T47D (cell line): ENCODE data around the gene OGA.

Experiments
- DNase-seq, 2 experiments: peaks; one replicate each; pipeline versions ENCODE4 v3.0.0 to v3.0.0-alpha.2; 2011 to 2012; ENCODE audit warnings: low read depth in 1 of 2, low spot score in 1 of 2
- JUND ChIP-seq: IDR thresholded peaks from 2 replicates; pipeline ENCODE4 v1.6.1; 2012; ENCODE audit warnings: low read depth
- in situ Hi-C: cut with HindIII; loops from 2 replicates; pipeline ENCODE4 v1.10.0; 2016; ENCODE audit warnings: low sequenced_read_pairs, low pct_unique_long_range_greater_than_20kb

OGA gene

GRCh38 chr10:101781984-101782810 lies 36.0 kb downstream of the OGA start:
- in situ Hi-C loops, result no loop called here
- no peak for TF ChIP-seq JUND
- no peak for DNase-seq

- DNase-seq, result no peak
- TF ChIP-seq JUND, result no peak
- in situ Hi-C loops, result no loop called here
These were observed 36.6 kb downstream of the OGA start for GRCh38 chr10:101781655-101781983.

GRCh38 chr10:101780818-101781654 lies 37.2 kb downstream of the OGA start:
- in situ Hi-C loops, result no loop called here
- TF ChIP-seq JUND, result no peak
- DNase-seq, result peak; percentile 79 to 94

- TF ChIP-seq JUND, result no peak
- peak in 1 of 2 experiments; percentile 18 for DNase-seq
- in situ Hi-C loops, result no loop called here
These were observed 37.9 kb downstream of the OGA start for GRCh38 chr10:101780187-101780817.

GRCh38 chr10:101779544-101780186 lies 38.6 kb downstream of the OGA start:
- DNase-seq, result peak; percentile 79 to 92
- TF ChIP-seq JUND, result no peak
- in situ Hi-C loops, result no loop called here

- DNase-seq, result peak in 1 of 2 experiments; percentile 41
- in situ Hi-C loops, result no loop called here
- TF ChIP-seq JUND, result no peak
These were observed 39.3 kb downstream of the OGA start for GRCh38 chr10:101778781-101779543.

- in situ Hi-C loops, result no loop called here
- DNase-seq, result no peak
- TF ChIP-seq JUND, result no peak
These were observed 40.0 kb downstream of the OGA start for GRCh38 chr10:101778151-101778780.

GRCh38 chr10:101777619-101778145 lies 40.6 kb downstream of the OGA start:
- in situ Hi-C loops, result no loop called here
- no peak for DNase-seq

GRCh38 chr10:101776161-101776817 lies 42.0 kb downstream of the OGA start:
- in situ Hi-C loops, result no loop called here
- TF ChIP-seq JUND, result no peak
- no peak for DNase-seq

More at GRCh38 chr10:101777619-101778145, 40.6 kb downstream of the OGA start:
- no peak for TF ChIP-seq JUND

- no peak for TF ChIP-seq JUND
- DNase-seq, result no peak
- in situ Hi-C loops, result no loop called here
These were observed 42.7 kb downstream of the OGA start, which contains the start of gene FGF8 for GRCh38 chr10:101775273-101776160. Gene FGF8 (minus strand): TSS chr10:101776114. CDS start chr10:101775900, 214 bp downstream.
